GM19397 (cell line): ENCODE data around the gene ACAP2.

Experiments
- ATAC-seq: cut with Tn5 transposase; IDR thresholded peaks from one replicate; pipeline ENCODE4 v1.9.1; 2021; ENCODE audit warnings: mild to moderate bottlenecking, moderate library complexity; ENCODE audit not compliant: unreplicated experiment

Gene ACAP2

GRCh38 chr3:195224980-195225580, 217.7 kb downstream of the ACAP2 start:
- ATAC-seq = no peak
